AG09319 (cell line): ENCODE measurements around the gene C2orf69.
A peak's percentile ranks its signal among the peaks of the same experiment; 100 is the strongest.

Experiments used
- DNase-seq: peaks from one replicate; pipeline ENCODE4 v3.0.0-alpha.2; 2010; ENCODE audit warnings: low read depth; ENCODE audit errors: extremely low read depth
- TF ChIP-seq, protein P1 (sequence below): IDR thresholded peaks from 2 replicates; pipeline ENCODE4 v1.5.1; 2011; ENCODE audit warnings: low read depth, mild to moderate bottlenecking, inconsistent platforms, low read length, moderate library complexity

Gene C2orf69

DNA sequence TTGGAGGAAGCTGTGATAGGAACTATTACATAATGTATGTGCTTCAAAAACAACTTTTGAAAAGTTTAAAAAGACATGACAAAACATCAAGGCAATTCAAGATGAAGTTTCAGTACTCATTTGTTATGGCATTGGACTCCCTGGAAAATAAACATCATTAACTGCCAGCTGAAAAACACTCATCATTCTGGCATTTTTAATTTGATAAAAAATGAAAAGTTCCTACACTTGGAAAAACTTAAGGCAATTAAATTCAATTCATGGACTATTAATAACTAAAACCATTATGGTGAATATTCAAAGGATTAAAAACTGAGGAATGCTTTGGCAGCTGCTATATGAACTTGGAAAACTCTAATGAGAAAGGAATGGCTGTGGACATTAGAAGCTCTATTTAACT lies 35.7 kb downstream of the C2orf69 start:
- no peak for DNase-seq
- TF ChIP-seq, protein P1, sequence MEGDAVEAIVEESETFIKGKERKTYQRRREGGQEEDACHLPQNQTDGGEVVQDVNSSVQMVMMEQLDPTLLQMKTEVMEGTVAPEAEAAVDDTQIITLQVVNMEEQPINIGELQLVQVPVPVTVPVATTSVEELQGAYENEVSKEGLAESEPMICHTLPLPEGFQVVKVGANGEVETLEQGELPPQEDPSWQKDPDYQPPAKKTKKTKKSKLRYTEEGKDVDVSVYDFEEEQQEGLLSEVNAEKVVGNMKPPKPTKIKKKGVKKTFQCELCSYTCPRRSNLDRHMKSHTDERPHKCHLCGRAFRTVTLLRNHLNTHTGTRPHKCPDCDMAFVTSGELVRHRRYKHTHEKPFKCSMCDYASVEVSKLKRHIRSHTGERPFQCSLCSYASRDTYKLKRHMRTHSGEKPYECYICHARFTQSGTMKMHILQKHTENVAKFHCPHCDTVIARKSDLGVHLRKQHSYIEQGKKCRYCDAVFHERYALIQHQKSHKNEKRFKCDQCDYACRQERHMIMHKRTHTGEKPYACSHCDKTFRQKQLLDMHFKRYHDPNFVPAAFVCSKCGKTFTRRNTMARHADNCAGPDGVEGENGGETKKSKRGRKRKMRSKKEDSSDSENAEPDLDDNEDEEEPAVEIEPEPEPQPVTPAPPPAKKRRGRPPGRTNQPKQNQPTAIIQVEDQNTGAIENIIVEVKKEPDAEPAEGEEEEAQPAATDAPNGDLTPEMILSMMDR, result no peak

DNA sequence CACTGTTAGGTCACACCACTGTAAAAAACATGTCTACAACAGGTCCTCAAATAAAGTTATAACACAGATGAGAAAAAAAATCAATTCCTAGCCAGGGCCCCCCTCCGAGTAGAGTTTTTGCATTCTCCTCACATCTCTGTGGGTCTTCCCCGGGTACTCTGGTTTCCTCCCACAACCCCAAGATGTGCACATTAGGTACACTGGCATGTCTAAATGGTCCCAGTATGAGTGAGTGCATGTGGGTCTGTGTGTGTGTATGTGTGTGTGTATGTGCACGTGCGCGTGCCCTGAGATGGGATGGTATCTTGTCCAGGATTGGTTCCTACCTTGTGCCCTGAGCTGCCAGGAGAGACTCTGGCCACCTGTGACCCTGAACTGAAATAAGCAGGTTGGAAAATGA lies 39.3 kb downstream of the C2orf69 start:
- DNase-seq, result no peak
- TF ChIP-seq, protein P1, result no peak

DNA sequence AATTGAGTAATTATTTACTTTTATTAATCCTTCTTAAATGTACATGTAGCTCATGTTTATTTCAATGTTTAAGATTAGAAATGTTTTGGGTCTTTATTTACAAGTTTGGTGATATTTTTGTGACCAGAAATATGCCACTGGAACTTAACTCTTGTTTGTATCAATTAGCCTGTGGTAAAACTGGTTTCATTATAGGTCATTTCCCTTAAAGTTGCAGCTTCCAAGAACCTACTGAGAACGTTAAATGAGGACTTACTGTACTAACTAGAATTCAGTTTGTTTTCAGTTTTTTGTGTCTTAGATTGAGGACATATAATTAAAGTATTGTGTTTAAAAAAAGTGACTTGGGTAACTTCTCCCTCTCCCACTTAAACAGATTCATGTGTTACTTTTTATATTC lies 39.9 kb downstream of the C2orf69 start:
- DNase-seq, result no peak
- TF ChIP-seq, protein P1, result no peak

DNA sequence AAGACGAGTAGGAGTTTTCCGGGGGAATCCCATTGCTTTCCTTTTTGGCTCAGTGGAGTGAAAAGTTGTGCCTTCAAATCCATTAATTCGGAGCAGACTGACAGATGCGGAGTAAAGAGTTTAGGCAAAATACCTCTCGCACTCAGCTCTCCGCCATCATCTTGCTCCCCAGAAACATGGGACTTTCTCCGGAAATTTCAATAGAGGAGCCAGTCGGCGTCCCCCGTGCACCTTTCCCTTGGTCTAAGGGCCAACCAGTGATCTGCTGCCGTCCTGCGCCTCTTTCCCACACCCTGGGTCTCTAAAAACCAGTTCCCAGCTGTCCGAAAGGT lies 43.9 kb downstream of the C2orf69 start:
- DNase-seq, result no peak

DNA sequence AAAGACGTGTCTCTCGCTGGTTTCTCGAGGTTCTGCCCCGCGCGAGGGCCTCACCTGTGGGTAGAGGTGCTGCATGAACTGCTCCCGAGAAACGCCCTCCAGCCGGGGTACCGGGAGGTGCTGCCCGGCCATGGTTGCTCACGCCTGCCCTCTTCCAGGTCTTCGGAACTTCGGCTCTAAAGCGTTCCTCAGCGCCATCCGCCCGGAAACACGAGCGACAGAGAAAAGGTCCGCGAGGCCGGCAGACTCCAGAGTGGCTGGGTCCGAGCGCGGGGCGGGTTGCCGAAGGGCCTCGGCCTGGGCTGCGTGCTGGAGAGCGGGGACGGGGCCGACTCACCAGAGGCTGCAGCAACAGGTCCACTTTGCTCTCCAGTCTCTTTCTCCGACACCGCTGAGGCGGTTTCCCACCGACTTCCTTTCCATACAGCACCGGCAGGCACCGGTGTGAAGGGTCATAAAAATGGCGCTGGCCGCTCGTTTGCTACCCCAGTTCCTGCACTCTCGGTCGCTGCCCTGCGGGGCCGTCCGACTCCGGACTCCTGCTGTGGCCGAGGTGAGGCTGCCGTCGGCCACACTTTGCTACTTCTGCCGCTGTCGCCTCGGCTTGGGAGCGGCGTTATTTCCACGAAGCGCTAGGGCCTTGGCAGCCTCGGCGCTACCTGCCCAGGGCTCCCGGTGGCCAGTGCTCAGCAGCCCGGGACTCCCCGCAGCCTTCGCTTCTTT lies 44.4 kb downstream of the C2orf69 start, which contains the start of the genes MAIP1 and TYW5:
MAIP1 (plus strand) TSS at position 244 of the 723 bp plus-strand sequence; CDS start at position 461, 217 bp downstream.
TYW5 (minus strand) TSS at position 153 of the 723 bp plus-strand sequence; CDS start at position 132, 21 bp downstream.
- TF ChIP-seq, protein P1, result peak; percentile 25

More for the DNA sequence above, 43.9 kb downstream of the C2orf69 start:
- TF ChIP-seq, protein P1, result no peak

DNA sequence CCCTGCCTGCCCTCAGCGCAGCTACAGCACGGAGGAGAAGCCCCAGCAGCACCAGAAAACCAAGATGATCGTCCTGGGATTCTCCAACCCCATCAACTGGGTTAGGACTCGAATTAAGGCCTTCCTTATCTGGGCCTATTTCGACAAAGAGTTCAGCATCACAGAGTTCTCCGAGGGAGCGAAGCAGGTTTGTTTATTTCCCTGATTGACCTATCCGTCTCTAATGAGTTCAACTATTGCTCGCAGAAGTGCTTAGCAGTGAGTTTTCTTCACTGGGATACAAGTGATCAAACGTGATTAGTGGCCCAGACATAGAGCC lies 44.9 kb downstream of the C2orf69 start:
- no peak for DNase-seq
- TF ChIP-seq, protein P1, result no peak

More for the DNA sequence above, 44.4 kb downstream of the C2orf69 start, which contains the start of the genes MAIP1 and TYW5:
- peak; percentile 51 for DNase-seq

DNA sequence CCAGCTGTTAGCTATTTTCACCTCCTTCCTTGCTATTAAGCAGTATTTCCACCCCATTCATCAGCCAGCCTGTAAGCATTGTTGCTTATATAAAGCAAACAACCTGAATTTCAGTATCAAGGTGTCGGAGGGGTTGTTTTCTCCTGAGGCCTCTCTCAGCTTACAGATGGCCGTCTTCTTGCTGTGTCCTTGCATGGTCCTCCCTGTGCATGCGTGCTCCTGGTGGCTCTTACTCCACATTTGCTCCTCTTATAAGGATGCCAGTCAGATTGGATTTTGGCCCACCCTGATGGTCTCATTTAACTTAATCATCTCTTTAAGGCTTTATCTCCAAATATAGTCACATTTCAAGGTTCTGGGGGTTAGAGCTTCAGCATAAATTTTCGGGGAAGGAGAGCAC lies 46.9 kb downstream of the C2orf69 start:
- TF ChIP-seq, protein P1, result no peak
- no peak for DNase-seq
